ENCODE measurements around the gene ASAP3.

Gene ASAP3

GRCh38 chr1:23450894-23451293, 33.1 kb downstream of the ASAP3 start:
- no peak for DNase-seq (ENCODE audit: low read depth in 3 of 3, low spot score in 1 of 3)

GRCh38 chr1:23449958-23450357, 34.0 kb downstream of the ASAP3 start:
- no peak for DNase-seq (ENCODE audit: low read depth in 3 of 3, low spot score in 1 of 3)

GRCh38 chr1:23449306-23449705, 34.7 kb downstream of the ASAP3 start:
- DNase-seq (ENCODE audit: low read depth in 3 of 3, low spot score in 1 of 3): no peak

GRCh38 chr1:23448846-23449245, 35.1 kb downstream of the ASAP3 start:
- DNase-seq (ENCODE audit: low read depth in 3 of 3, low spot score in 1 of 3): no peak

- no peak for DNase-seq (ENCODE audit: low read depth in 3 of 3, low spot score in 1 of 3)
Observed at GRCh38 chr1:23446661-23447310, 37.2 kb downstream of the ASAP3 start.

GRCh38 chr1:23444596-23445390, 39.2 kb downstream of the ASAP3 start:
- DNase-seq (ENCODE audit: low read depth in 3 of 3, low spot score in 1 of 3): no peak

- no peak for DNase-seq (ENCODE audit: low read depth in 3 of 3, low spot score in 1 of 3)
Observed at GRCh38 chr1:23444104-23444533, 39.9 kb downstream of the ASAP3 start.

GRCh38 chr1:23442751-23443150, 41.2 kb downstream of the ASAP3 start:
- DNase-seq (ENCODE audit: low read depth in 3 of 3, low spot score in 1 of 3): no peak

- DNase-seq (ENCODE audit: low read depth in 3 of 3, low spot score in 1 of 3): no peak
Observed at GRCh38 chr1:23441446-23442148, 42.4 kb downstream of the ASAP3 start.

- no peak for DNase-seq (ENCODE audit: low read depth in 3 of 3, low spot score in 1 of 3)
Observed at GRCh38 chr1:23438545-23438944, 45.4 kb downstream of the ASAP3 start.

- DNase-seq (ENCODE audit: low read depth in 3 of 3, low spot score in 1 of 3): no peak
Observed at GRCh38 chr1:23437355-23437664, 46.7 kb downstream of the ASAP3 start.

- no peak for DNase-seq (ENCODE audit: low read depth in 3 of 3, low spot score in 1 of 3)
Observed at GRCh38 chr1:23436520-23437354, 47.2 kb downstream of the ASAP3 start.

GRCh38 chr1:23434260-23434775, 49.7 kb downstream of the ASAP3 start:
- no peak for DNase-seq (ENCODE audit: low read depth in 3 of 3, low spot score in 1 of 3)

- DNase-seq (ENCODE audit: low read depth in 3 of 3, low spot score in 1 of 3): no peak
Observed at GRCh38 chr1:23433122-23433521, 50.9 kb downstream of the ASAP3 start.

GRCh38 chr1:23431431-23431830, 52.5 kb downstream of the ASAP3 start:
- no peak for DNase-seq (ENCODE audit: low read depth in 3 of 3, low spot score in 1 of 3)

GRCh38 chr1:23430803-23431202, 53.2 kb downstream of the ASAP3 start:
- no peak for DNase-seq (ENCODE audit: low read depth in 3 of 3, low spot score in 1 of 3)

- no peak for DNase-seq (ENCODE audit: low read depth in 3 of 3, low spot score in 1 of 3)
Observed at GRCh38 chr1:23428136-23428905, 55.7 kb downstream of the ASAP3 start.

GRCh38 chr1:23427550-23427949, 56.4 kb downstream of the ASAP3 start:
- DNase-seq (ENCODE audit: low read depth in 3 of 3, low spot score in 1 of 3): no peak

- no peak for DNase-seq (ENCODE audit: low read depth in 3 of 3, low spot score in 1 of 3)
Observed at GRCh38 chr1:23426828-23427227, 57.2 kb downstream of the ASAP3 start.

- DNase-seq (ENCODE audit: low read depth in 3 of 3, low spot score in 1 of 3): no peak
Observed at GRCh38 chr1:23425193-23425494, 58.8 kb downstream of the ASAP3 start.

Measured in stimulated activated CD4-positive, alpha-beta T cell treated with anti-CD3 and anti-CD28 coated beads, TNF-alpha, amount 100 ng/mL, for 1 hour (primary cell).